ENCODE measurements around the gene FAT2.

The FAT2 gene

DNA sequence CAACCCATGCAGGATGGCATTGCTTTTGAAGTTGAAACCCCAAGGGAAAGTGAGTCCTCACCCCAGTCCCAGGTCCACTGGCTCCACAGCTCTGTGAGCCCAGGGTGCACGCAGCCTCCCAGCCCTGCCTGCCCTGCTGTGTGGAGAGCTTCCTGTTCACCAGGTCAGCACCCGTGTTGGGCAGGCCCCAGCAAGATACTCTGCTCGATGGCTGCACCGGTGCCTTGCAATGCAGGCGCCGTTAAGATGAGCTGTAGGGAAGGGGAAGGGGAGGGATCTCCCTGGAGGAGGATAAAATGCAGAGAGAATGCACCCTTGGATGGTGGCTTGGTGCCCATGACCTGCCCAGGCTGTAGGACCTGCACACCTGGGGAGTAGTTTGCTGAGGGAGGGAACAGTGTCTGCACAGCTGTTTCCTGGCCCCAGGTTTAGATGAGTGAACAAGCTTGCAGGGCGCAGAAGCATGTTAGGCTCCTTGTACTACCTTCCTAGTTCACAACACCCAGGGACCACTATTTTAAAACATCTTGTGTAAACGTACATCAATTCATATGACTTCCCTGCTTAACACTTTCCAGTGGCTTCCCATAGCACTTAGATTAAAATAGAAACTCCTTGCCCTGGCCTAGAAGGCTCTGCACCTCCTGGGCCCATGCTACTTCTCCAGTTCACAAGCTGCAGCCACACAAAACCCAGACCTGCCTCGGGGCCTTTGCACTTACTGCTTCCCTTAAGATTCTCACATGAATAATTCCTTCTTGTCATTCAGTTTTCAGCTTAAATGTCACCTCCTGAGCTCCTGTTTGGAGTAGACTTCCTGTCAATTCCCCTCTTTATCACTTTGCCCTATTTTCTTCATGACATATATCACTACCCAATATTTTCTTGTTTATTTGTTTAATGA lies 19.6 kb downstream of the FAT2 start:
- Histone ChIP-seq H3K4me3 (ENCODE audit: low read depth in 1 of 2, low read length in 2 of 2) (no peak overlapping the region), H2AFZ (ENCODE audit: low read depth, low read length) (no peak overlapping the region), H3K4me1 (ENCODE audit: insufficient read depth, low read length) (no peaks in the 10 kb centered on the region), H4K20me1 (ENCODE audit: insufficient read depth, low read length) (no peaks in the 10 kb centered on the region), H3K27me3 (ENCODE audit: insufficient read depth, low read length, poor library complexity) (peaks cover 56% of the 10 kb centered on the region), H3K9ac (ENCODE audit: low read depth, low read length) (no peak overlapping the region), H3K9me3 (ENCODE audit: insufficient read depth, low read length, severe bottlenecking) (peaks cover 2% of the 10 kb centered on the region), H3K79me2 (ENCODE audit: insufficient read depth, low read length) (no peaks in the 10 kb centered on the region), H3K27ac (ENCODE audit: low read length) (no peak overlapping the region), H3K4me2 (ENCODE audit: insufficient read depth, low read length) (no peak overlapping the region), H3K36me3 (ENCODE audit: insufficient read depth, low read length) (no peaks in the 10 kb centered on the region)
- no peak for TF ChIP-seq EZH2 (IDR thresholded peaks at IDR 0.05; ENCODE audit: borderline replicate concordance, low read depth, low read length, severe bottlenecking)
- TF ChIP-seq, protein P1, sequence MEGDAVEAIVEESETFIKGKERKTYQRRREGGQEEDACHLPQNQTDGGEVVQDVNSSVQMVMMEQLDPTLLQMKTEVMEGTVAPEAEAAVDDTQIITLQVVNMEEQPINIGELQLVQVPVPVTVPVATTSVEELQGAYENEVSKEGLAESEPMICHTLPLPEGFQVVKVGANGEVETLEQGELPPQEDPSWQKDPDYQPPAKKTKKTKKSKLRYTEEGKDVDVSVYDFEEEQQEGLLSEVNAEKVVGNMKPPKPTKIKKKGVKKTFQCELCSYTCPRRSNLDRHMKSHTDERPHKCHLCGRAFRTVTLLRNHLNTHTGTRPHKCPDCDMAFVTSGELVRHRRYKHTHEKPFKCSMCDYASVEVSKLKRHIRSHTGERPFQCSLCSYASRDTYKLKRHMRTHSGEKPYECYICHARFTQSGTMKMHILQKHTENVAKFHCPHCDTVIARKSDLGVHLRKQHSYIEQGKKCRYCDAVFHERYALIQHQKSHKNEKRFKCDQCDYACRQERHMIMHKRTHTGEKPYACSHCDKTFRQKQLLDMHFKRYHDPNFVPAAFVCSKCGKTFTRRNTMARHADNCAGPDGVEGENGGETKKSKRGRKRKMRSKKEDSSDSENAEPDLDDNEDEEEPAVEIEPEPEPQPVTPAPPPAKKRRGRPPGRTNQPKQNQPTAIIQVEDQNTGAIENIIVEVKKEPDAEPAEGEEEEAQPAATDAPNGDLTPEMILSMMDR (IDR thresholded peaks at IDR 0.05; ENCODE audit: borderline replicate concordance, extremely low read depth, low read length, poor library complexity, severe bottlenecking) = no peak
- no peak for ATAC-seq (ENCODE audit: insufficient read depth, low read depth)
- DNase-seq = no peak

DNA sequence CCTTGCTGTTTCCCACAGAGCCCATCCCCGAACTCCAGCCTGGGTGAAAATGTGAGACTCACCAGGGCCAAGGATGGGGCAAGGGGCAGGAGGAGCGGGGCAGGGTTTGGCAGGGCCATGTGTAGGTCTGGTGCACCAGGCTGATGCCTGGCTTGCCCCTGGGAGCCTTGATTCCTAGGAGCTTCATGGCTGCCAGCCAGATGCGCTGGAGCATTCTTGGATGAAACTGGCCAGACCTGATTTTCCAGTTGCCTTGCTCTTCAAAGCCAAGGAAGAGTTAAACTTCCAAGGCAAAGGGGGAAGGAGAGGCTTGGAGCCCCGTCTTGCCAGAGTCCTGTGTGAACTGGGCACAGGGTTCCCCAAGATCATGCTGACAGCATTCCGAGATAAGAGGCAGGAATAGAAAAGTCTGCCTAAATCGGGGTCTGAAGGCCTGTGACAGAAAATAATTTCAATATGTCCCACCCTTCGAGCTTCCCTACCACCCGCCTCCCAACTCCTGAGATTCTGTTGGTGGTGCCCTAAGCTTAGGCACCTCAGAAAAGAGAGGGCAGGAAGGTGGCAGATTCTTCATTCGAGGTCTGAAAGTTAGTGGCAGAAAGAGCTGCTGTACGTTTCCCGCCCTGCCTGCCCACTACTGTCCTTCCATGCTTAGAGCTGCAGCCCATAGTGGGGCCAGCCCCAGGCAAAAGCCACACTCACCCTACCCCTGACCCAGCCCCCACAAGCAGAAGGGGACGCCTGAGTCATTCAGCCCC lies 20.4 kb downstream of the FAT2 start:
- Histone ChIP-seq H3K27me3 (ENCODE audit: insufficient read depth, low read length, poor library complexity) (peaks cover 56% of the 10 kb centered on the region), H3K9me3 (ENCODE audit: insufficient read depth, low read length, severe bottlenecking) (peaks cover 2% of the 10 kb centered on the region), H3K9ac (ENCODE audit: low read depth, low read length) (no peak overlapping the region), H4K20me1 (ENCODE audit: insufficient read depth, low read length) (no peaks in the 10 kb centered on the region), H2AFZ (ENCODE audit: low read depth, low read length) (no peak overlapping the region), H3K79me2 (ENCODE audit: insufficient read depth, low read length) (no peaks in the 10 kb centered on the region), H3K4me3 (ENCODE audit: low read depth in 1 of 2, low read length in 2 of 2) (no peak overlapping the region), H3K4me2 (ENCODE audit: insufficient read depth, low read length) (no peak overlapping the region), H3K27ac (ENCODE audit: low read length) (no peak overlapping the region), H3K4me1 (ENCODE audit: insufficient read depth, low read length) (no peaks in the 10 kb centered on the region), H3K36me3 (ENCODE audit: insufficient read depth, low read length) (no peaks in the 10 kb centered on the region)
- no peak for ATAC-seq (ENCODE audit: insufficient read depth, low read depth)
- no peak for TF ChIP-seq EZH2 (IDR thresholded peaks at IDR 0.05; ENCODE audit: borderline replicate concordance, low read depth, low read length, severe bottlenecking)
- TF ChIP-seq, protein P1 (IDR thresholded peaks at IDR 0.05; ENCODE audit: borderline replicate concordance, extremely low read depth, low read length, poor library complexity, severe bottlenecking) = no peak
- DNase-seq = no peak

DNA sequence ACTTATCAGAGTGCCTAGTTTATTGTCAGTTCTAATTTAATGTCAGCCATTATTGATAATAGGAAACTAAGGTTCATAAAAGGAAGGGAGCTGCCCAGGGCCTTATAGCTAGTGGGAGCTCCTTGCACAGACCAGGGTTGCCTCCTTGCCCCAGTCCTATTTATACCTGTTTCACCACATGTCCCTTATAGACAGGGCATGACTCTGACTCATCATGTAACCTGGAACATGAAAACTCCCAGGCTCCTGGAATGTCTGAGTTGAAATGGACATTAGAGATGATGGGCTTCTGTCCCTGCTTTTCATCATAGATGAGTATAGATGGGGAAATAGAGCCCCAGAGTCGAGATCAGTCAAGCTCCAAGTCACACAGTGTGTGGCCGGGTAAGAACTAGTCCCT lies 21.1 kb downstream of the FAT2 start:
- Histone ChIP-seq H3K4me2 (ENCODE audit: insufficient read depth, low read length) (no peak overlapping the region), H3K27ac (ENCODE audit: low read length) (no peak overlapping the region), H3K36me3 (ENCODE audit: insufficient read depth, low read length) (no peaks in the 10 kb centered on the region), H3K4me1 (ENCODE audit: insufficient read depth, low read length) (no peaks in the 10 kb centered on the region), H3K79me2 (ENCODE audit: insufficient read depth, low read length) (no peaks in the 10 kb centered on the region), H3K9me3 (ENCODE audit: insufficient read depth, low read length, severe bottlenecking) (peaks cover 2% of the 10 kb centered on the region), H2AFZ (ENCODE audit: low read depth, low read length) (no peak overlapping the region), H3K4me3 (ENCODE audit: low read depth in 1 of 2, low read length in 2 of 2) (no peak overlapping the region), H4K20me1 (ENCODE audit: insufficient read depth, low read length) (no peaks in the 10 kb centered on the region), H3K27me3 (ENCODE audit: insufficient read depth, low read length, poor library complexity) (peaks cover 50% of the 10 kb centered on the region), H3K9ac (ENCODE audit: low read depth, low read length) (no peak overlapping the region)
- no peak for ATAC-seq (ENCODE audit: insufficient read depth, low read depth)
- DNase-seq = no peak
- no peak for TF ChIP-seq EZH2 (IDR thresholded peaks at IDR 0.05; ENCODE audit: borderline replicate concordance, low read depth, low read length, severe bottlenecking)
- TF ChIP-seq, protein P1 (IDR thresholded peaks at IDR 0.05; ENCODE audit: borderline replicate concordance, extremely low read depth, low read length, poor library complexity, severe bottlenecking) = no peak
